GM19023 (cell line): Measurements from ENCODE around the gene EML1.
A peak's percentile ranks its signal among the peaks of the same experiment; 100 is the strongest.
"Not testable (repeated sequence)": the region's sequence is repeated elsewhere in the genome, so short reads cannot be mapped to it uniquely, and the experiment has no call there.

Experiments
- ATAC-seq: cut with Tn5 transposase; IDR thresholded peaks from one replicate; pipeline ENCODE4 v1.9.1; 2021; ENCODE audit warnings: mild to moderate bottlenecking, moderate library complexity; ENCODE audit not compliant: unreplicated experiment

The EML1 gene

DNA sequence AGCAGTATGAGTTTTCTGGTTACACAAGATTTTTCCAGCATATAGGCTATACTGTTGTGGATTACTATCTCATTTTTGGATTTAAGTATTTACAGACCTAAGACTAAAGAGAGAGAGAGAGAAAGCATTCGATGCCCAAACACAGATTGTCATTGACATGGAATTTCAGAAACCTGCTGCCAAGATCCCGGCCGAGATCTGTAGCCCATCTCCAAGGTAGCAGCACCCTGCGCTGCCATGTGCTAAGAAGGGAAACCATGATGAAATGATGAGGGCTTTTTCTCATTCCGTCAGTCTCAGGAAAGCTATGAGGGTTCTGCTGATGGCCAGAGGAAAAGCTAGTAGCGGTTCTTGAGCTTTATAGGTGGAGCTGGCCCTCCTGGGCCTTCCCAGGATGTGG, 136.4 kb downstream of the EML1 start:
- ATAC-seq, result no peak

GRCh38 chr14:99930420-99931274, 137.4 kb downstream of the EML1 start:
- ATAC-seq, result peak; percentile 89

- no peak for ATAC-seq
These were observed 138.1 kb downstream of the EML1 start for GRCh38 chr14:99931308-99931707.

- ATAC-seq, result no peak
These were observed 142.8 kb downstream of the EML1 start for GRCh38 chr14:99936056-99936455.

DNA sequence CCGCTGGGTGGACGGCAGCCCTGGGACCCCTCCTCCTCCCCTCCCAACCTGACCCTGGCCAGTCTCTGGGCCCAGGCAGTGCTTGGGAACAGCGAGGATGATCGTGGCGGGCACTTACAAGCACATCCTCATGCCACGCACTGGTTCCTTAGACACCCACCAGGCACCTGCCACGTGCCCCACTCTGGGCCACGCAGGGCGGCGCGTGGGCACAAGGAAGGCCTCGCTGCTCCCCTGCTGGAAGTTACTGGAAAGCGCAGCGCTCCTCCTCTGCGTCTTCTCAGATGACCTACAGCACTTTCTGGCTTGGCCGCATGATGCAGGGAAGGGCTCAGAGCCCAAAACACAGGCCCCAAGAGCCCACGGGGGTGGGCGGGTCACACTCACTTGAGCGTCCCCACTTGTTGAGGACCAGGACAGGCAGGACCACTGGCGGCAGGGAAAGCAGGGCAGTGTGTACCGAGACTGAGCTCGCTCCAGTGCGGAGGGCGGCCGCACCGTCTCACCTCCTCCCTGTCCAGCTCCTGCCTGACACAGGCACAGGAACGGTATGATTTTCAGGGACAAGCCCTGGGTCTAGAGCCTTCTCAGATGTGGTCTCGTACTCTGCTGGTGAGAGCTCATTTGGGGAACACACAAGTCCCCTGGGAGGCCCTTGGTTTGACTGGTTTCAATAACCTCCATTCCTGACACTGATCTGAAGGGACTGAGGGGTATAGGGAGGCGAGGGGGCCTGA, 143.7 kb downstream of the EML1 start:
- peak; percentile 71 for ATAC-seq

DNA sequence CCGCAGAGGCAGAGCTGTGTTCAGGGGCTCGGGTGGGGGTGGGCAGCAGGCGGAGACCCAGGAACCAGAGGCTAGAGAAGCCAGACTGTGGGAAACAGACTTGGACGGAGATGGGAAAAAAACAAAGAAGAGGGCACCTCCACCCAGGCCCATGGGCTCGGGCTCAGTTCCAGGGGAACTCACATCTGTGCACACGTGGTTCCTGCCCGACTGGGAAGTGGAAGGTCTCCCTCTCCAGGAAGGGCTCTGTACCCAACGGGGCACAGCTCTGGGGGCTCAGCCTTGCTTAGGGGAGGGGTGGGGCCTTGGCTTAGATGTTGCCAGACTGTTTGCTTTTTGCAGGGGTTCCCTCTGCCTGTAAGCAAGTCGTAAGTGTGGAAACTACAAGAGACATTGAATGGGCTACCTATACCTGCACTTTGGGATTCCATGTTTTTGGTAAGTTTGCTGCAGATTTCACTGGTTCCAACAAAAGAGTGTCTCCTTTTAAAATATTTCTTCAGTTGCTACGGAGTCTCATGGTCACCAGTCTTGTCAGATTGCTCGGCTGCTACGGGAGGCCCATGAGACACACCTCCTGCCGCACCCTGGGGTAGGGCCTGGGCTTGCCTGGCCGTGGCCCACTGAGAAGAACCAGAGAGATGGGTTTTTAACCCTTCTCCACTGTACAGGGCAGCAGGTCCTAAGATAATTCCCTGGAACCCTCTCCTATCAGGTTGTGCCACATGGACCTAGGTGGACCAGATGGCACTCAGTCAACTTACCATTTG, 144.4 kb downstream of the EML1 start:
- ATAC-seq, result peak; percentile 29

DNA sequence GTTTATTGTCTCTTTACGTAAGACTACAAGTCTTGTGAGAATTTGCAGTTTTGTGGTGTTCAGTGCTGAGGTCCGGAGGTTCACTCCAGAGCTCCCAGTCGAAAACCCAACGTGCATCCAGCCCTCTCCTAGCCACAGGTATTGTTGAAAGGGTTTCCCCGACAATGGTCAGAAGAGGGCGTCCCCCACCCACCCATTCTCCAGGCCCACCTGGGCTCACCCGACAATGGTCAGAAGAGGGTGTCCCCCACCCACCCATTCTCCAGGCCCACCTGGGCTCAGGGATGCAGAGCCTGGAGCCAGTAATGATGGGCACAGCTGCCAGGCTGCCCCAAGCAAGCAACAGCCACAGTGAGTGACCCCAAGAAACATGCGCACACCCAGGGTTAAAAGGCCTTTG, 145.2 kb downstream of the EML1 start:
- ATAC-seq, result no peak

DNA sequence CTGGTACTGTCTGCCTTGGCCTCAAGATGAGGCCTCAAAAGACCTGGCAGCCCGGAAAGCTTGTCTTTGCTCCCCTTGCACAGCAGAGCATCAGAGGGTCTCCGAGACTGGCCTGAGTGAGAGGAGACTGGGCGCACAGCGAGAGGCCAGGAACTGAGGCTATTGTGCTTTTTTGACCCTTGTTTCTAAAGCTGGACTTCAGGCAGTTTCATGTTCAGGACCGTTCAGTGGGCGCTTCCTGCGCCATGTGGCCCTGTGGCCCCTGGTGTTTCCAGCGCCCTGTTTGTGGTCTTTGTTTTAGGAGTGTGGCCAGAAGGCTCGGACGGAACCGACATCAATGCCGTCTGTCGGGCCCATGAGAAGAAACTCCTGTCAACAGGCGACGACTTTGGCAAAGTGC, 145.7 kb downstream of the EML1 start:
- no peak for ATAC-seq

- no peak for ATAC-seq
These were observed 146.2 kb downstream of the EML1 start for GRCh38 chr14:99939421-99939820.

DNA sequence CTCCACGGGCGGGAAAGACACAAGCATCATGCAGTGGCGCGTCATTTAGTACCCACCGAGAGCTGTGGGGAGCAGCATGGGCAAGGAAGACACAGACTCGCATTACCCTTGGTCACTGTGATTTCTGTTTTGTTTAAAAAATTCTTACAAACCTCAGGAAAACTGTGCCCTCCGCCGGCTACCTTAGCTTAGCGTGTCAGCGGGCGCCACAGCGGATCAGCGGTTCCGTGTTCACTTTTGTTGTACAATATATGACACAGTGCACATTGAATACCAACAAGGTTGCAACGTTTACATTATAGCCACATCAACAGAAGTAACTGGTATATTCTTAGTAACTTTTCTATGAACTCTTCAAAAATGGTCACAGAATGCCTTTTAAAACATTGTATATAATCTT, 146.9 kb downstream of the EML1 start:
- no peak for ATAC-seq

DNA sequence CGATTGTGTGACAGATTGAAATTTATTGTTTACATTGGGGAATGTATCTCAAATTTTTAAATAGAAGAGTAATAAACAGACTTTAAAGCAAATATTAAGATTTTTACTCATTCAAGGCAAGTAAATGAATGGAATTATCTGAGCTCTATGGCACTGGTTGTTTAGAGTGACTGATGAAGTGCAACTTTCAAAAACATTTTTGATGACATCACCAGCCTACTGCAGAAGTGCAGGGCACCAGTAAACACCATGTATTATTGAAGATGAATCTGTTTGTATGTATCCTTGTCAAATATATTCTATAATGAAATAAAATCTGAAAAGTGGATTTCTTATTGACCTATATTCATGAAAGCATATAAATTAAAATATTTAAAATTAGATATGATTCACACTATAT, 148.0 kb downstream of the EML1 start:
- no peak for ATAC-seq

DNA sequence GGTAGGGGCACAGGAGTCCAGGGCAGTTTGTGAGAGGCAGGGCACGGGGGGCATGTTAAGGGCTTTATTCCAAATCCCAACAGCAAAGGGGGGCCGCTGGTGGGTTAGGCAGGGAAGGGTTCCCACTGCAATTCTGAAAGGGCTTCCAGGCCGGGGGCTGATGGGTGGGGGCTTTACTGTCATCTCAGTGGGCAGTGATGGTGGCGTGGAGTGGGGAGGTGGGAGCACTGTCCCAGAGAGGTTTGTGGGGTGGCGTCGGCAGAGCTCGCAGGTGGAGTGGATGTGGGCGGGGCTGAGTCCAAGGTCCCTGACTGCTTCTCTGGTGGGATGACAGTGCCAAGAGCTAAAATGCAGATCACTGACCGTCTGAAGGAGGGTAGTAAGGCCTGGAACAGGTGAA, 150.4 kb downstream of the EML1 start:
- ATAC-seq, result no peak

DNA sequence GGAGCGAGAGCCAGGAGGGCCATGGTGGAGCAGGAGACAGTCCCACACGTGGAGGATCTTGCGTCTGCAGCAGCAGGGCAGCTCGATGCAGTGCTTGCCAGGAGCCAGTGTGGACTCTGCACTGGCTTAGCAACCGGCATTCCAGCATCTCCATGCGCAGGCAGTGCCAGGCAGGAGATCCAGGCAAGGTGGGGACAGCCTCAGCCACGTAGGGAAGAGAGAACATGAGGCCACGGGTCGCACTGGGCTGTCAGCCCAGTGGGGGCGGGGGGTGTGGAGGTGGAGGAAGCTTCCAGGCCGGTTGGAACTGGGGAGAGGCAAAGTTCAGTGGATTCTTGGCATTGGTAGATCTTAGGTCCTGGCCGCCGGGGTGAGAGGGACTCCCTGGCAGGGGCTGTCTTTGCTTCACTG, 151.0 kb downstream of the EML1 start:
- no peak for ATAC-seq

DNA sequence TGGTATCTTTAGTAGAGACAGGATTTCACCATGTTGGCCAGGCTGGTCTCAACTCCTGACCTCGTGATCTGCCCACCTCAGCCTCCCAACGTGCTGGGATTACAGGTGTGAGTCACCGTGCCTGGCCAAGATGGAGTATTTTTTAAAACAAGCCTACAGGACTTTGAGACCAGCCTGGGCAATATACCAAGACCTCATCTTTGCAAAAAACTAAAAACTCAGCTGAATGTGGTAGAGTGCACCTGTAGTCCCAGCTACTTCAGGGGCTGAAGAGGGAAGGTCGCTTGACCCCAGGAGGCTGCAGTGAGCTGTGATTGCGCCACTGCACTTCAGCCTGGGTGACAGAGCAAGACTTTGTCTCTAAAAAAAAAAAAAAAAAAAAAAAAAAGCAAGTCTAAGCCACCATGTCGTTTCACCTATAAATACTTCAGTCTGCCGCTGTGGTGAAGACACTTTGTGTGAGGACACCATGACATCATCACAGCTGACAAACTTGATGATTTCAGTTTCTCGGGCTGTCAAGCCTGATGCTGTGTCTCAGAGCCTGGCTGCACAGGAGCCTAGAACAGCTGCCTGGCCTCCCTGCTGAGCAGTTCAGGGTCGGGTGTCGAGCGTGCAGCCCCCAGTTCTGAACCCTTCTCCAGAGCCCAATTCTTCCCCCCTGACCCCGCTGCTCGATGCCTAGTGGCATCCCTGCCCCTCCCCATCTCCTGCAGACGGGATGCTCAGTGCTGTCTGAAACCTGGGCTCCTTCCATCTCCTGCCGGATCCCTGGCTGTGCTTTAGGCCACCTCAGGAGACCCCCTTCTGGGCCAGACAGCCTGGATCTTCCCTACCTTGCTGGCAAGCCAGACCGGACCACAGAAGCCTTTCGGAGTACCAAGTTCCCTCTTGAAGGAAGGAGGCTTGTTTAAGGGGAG, 152.8 kb downstream of the EML1 start:
- ATAC-seq, result no peak

- peak; percentile 70 for ATAC-seq
These were observed 153.7 kb downstream of the EML1 start for GRCh38 chr14:99946652-99947489.

DNA sequence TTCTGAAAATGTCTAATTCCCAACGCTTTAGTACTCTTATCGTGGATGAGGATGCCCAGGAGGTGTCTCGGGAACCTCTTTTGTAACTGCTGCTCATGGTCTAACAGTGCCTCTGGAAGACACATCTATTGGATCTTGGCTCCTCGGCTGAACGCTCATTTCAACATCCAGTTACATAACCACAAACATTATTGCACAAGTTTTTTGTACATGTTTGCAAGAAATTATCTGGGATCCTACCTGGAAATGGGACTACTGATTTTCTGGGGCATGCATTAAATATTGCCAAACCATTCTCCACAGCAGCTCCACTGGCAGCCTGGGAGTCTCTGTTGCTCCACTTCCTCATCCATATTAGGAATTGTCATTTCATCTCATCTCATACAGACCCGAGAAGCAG, 154.5 kb downstream of the EML1 start:
- ATAC-seq, result no peak

DNA sequence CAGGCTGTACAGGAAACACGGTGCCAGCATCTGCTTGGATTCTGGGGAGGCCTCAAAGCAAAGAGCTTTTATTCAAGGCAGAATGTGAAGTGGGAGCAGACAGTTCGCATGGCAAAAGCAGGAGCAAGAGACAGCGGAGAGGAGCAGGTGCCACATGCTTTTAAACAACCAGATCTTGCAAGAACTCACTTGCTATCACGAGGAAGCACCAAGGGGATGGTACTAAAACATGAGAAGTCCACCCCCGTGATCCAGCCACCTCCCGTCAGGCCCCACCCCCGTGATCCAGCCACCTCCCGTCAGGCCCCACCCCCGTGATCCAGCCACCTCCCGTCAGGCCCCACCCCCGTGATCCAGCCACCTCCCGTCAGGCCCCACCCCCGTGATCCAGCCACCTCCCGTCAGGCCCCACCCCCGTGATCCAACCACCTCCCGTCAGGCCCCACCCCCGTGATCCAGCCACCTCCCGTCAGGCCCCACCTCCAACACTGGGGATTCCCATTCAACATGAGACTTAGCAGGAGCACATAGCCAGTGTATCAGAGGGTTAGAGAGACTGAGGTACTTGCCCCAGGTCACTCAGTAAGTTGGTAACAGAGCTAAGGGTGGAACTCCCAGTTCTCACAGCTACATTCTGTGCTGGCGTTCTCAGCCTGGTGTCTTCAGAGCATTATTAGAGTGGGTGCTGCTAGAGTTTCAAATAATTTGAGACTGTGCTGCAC, 156.0 kb downstream of the EML1 start:
- not testable (repeated sequence) for ATAC-seq

DNA sequence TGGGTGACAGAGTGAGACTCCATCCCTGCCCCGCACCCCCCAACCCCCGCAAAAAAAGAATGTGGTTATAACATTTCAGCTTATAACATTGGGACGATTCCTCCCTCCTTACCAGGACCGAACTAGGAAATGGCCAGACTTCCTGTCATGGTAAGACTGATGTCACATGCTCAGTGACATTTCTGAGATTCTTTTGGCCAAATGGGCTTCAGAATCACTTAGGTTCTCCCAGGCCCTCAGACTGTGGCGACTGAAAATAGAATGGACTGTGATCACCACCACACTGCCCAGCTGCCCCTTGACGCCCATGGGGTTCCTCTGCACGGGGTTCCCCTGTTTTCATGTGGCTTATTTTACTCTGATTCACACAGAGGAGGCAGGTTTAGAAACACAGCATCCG, 157.0 kb downstream of the EML1 start:
- no peak for ATAC-seq

- ATAC-seq, result no peak
These were observed 157.9 kb downstream of the EML1 start for GRCh38 chr14:99951085-99951484.
